Measurements from ENCODE around the gene GNG7. TPM values are rescaled to one million over a fixed set of nuclear protein-coding genes. Genes with fewer than 3 reads are reported as not detected.

The GNG7 gene
- polyA plus RNA-seq, 3 donors = 1.1 to 1.6 (median 1.3) TPM

DNA sequence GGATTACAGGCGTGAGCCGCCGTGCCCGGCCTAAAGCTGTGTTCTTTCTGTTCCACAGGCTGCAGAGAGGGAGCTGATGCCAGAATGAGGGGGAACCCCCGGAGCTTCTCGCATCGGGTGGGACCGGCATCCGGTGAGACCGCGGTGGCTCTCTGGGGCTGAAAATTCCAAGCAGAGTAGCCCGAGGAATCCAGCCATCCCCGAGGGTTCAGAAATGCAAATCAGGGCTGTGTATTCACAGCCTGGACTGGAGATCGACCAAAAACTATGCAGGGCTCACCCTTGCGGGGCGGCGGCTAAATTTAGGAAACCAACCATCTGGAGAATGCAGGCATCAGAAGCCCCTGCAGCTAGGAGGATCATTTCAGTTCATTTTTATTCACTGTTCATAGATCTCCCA is 99.2 kb downstream of the GNG7 start:
- Histone ChIP-seq H3K4me1 (ENCODE audit: control insufficient read depth in 1 of 2, insufficient read depth in 2 of 2, low read length in 2 of 2) (peaks cover 10 to 13% of the 10 kb centered on the region in 2 donors), H3K9ac (ENCODE audit: insufficient read depth, low read length, poor library complexity, severe bottlenecking) (no peak overlapping the region), H3K79me2 (ENCODE audit: insufficient read depth, low read length) (no peaks in the 10 kb centered on the region), H3K36me3 (replicated peaks in 1 of 2; ENCODE audit: control insufficient read depth in 1 of 2, insufficient read depth in 2 of 2, low read length in 2 of 2) (no peaks in the 10 kb centered on the region), H2AFZ (ENCODE audit: insufficient read depth, low read depth, low read length, poor library complexity, severe bottlenecking) (no peak overlapping the region), H3K9me3 (replicated peaks in 1 of 2; ENCODE audit: control insufficient read depth in 1 of 2, insufficient read depth in 1 of 2, low read length in 2 of 2) (no peaks in the 10 kb centered on the region), H4K20me1 (ENCODE audit: insufficient read depth, low read length) (no peaks in the 10 kb centered on the region), H3K27ac (ENCODE audit: low read depth in 1 of 2, low read length in 2 of 2) (no peak overlapping the region), H3K4me3 (replicated peaks in 1 of 3; ENCODE audit: low read depth in 2 of 3, low read length in 3 of 3) (no peak overlapping the region), H3K27me3 (ENCODE audit: control insufficient read depth in 2 of 2, insufficient read depth in 2 of 2, low read length in 2 of 2) (no peaks in the 10 kb centered on the region), H3K4me2 (replicated peaks; ENCODE audit: extremely low read depth, low read length, poor library complexity, severe bottlenecking) (no peak overlapping the region)
- Mint-ChIP-seq H3K4me3 (no peak overlapping the region), H3K36me3 (peaks cover 0 to 2% of the 10 kb centered on the region in 2 donors), H3K27ac (no peak overlapping the region), H3K9me3 (peaks cover 0 to 5% (median 0%) of the 10 kb centered on the region in 7 donors), H3K4me1 (peaks cover 8% of the 10 kb centered on the region), H3K27me3 (ENCODE audit: low read depth in 3 of 3) (peaks cover 0 to 2% (median 2%) of the 10 kb centered on the region in 3 donors)
- TF ChIP-seq, protein P1, sequence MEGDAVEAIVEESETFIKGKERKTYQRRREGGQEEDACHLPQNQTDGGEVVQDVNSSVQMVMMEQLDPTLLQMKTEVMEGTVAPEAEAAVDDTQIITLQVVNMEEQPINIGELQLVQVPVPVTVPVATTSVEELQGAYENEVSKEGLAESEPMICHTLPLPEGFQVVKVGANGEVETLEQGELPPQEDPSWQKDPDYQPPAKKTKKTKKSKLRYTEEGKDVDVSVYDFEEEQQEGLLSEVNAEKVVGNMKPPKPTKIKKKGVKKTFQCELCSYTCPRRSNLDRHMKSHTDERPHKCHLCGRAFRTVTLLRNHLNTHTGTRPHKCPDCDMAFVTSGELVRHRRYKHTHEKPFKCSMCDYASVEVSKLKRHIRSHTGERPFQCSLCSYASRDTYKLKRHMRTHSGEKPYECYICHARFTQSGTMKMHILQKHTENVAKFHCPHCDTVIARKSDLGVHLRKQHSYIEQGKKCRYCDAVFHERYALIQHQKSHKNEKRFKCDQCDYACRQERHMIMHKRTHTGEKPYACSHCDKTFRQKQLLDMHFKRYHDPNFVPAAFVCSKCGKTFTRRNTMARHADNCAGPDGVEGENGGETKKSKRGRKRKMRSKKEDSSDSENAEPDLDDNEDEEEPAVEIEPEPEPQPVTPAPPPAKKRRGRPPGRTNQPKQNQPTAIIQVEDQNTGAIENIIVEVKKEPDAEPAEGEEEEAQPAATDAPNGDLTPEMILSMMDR (IDR thresholded peaks at IDR 0.05) = no peak
- intact Hi-C loops (cut with micrococcal nuclease) = loop anchor here in 1 of 2 donors (5.0 kb wide), 1 partner anchor 34 kb away; no protein-coding TSS in a partner anchor
- 86% methylated on average over 16 of the region's 17 CpGs for WGBS (ENCODE audit: insufficient coverage)
- DNase-seq = no peak

DNA sequence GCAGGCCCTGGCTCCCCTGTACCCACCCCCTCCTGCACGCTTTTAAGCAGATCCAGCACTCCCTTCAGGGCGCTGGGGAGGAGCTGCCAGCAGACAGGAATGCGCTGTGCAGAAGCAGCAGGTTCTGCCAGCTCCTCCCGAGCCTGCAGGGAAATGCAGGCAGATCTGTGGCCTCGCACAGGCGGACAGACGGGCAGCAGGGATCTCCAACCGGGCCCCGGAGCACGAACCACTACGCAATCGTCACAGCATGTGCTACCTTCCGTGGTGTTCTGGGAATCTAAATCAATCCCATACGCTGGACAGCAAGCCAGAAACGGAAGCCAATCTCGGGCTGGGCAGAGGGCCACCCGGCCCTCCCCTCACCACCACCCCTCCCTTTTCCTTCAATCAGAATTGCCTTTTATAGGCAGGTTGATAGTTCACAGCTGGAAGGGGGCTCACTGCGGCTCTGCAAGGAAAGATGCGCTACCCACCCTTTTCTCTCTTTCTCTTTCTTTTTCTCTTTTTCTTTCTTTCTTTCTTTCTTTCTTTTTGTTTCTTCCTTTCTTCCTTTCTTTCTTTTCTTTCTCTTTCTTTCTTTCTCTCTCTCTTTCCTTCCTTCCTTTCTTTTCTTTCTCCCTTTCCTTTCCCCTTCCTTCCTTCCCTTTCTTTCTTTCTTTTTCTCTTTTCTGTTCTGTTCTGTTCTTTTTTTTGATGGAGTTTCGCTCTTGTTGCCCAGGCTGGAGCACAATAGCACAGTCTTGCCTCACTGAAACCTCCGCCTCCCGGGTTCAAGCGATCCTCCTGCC is 99.9 kb downstream of the GNG7 start:
- Histone ChIP-seq H3K4me1 (ENCODE audit: control insufficient read depth in 1 of 2, insufficient read depth in 2 of 2, low read length in 2 of 2) (peaks cover 10 to 13% of the 10 kb centered on the region in 2 donors), H3K36me3 (replicated peaks in 1 of 2; ENCODE audit: control insufficient read depth in 1 of 2, insufficient read depth in 2 of 2, low read length in 2 of 2) (no peaks in the 10 kb centered on the region), H3K27ac (ENCODE audit: low read depth in 1 of 2, low read length in 2 of 2) (no peak overlapping the region), H3K79me2 (ENCODE audit: insufficient read depth, low read length) (no peaks in the 10 kb centered on the region), H3K27me3 (ENCODE audit: control insufficient read depth in 2 of 2, insufficient read depth in 2 of 2, low read length in 2 of 2) (no peaks in the 10 kb centered on the region), H3K9ac (ENCODE audit: insufficient read depth, low read length, poor library complexity, severe bottlenecking) (no peak overlapping the region), H3K4me2 (replicated peaks; ENCODE audit: extremely low read depth, low read length, poor library complexity, severe bottlenecking) (no peak overlapping the region), H3K9me3 (replicated peaks in 1 of 2; ENCODE audit: control insufficient read depth in 1 of 2, insufficient read depth in 1 of 2, low read length in 2 of 2) (no peaks in the 10 kb centered on the region), H3K4me3 (replicated peaks in 1 of 3; ENCODE audit: low read depth in 2 of 3, low read length in 3 of 3) (no peak overlapping the region), H2AFZ (ENCODE audit: insufficient read depth, low read depth, low read length, poor library complexity, severe bottlenecking) (no peak overlapping the region), H4K20me1 (ENCODE audit: insufficient read depth, low read length) (no peaks in the 10 kb centered on the region)
- Mint-ChIP-seq H3K27me3 (ENCODE audit: low read depth in 3 of 3) (peaks cover 0 to 2% (median 0%) of the 10 kb centered on the region in 3 donors), H3K9me3 (peaks cover 0 to 5% (median 0%) of the 10 kb centered on the region in 7 donors), H3K27ac (no peak overlapping the region), H3K4me1 (peaks cover 8% of the 10 kb centered on the region), H3K4me3 (no peak overlapping the region), H3K36me3 (peaks cover 0 to 2% of the 10 kb centered on the region in 2 donors)
- 84% methylated on average over 15 of the region's 23 CpGs for WGBS (ENCODE audit: insufficient coverage)
- DNase-seq = no peak
- intact Hi-C loops (cut with micrococcal nuclease) = loop anchor here in 1 of 2 donors (5.0 kb wide), 1 partner anchor 35 kb away; no protein-coding TSS in a partner anchor
- TF ChIP-seq, protein P1 (IDR thresholded peaks at IDR 0.05) = no peak
